GM10248 (cell line): ENCODE results near the gene CLIC4.
"Not testable (repeated sequence)": the region's sequence is repeated elsewhere in the genome, so short reads cannot be mapped to it uniquely, and the experiment has no call there.

Experiments
- CTCF ChIA-PET: fragments of 300-600 bp; sonication (Branson Sonifier 250); formaldehyde crosslinking; extraction: SDS; loops from one replicate; lab custom pipeline; 2021; ENCODE audit warnings: antibody characterized with exemption; lab: Yijun Ruan, JAX
- POLR2A ChIA-PET: fragments of 350-650 bp; sonication (Branson Sonifier 250); formaldehyde crosslinking; extraction: SDS; loops from one replicate; lab custom pipeline; 2020; ENCODE audit warnings: antibody characterized with exemption; lab: Yijun Ruan, JAX
- DNase-seq: peaks from one replicate; pipeline ENCODE4 v3.0.0; 2012; ENCODE audit errors: extremely low spot score
- TF ChIP-seq, protein P1 (sequence below): IDR thresholded peaks from 2 replicates; pipeline ENCODE4 v1.5.1; 2012; ENCODE audit warnings: mild to moderate bottlenecking, low read depth; ENCODE audit errors: extremely low read depth, missing control alignments, control extremely low read depth

Gene CLIC4

DNA sequence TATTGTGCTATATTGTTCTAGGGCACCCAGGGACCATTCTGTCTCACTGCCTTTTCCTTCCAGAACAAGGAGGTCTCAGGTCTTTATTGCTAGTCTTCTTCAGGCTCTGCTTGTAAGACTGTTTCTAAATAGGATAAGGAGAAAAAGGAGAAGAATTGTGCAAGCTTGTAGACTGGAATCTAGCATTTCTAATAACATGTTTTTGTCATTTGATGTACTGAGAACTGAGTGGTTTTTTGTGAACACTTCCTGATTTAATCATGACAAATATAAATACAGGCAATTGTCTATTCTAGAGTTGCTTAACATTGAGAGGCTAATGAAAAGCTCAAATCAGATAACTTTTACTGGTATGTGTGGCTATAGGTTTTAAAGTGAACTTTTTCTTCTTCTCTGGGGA lies 77.6 kb downstream of the CLIC4 start:
- ChIA-PET CTCF (interaction anchor here (0.8 to 9.8 kb wide), 7 partner anchors 8 to 622 kb away, joined by 3 to 250 read pairs (median 4); no protein-coding TSS in a partner anchor), POLR2A (no interaction called here)
- TF ChIP-seq, protein P1, sequence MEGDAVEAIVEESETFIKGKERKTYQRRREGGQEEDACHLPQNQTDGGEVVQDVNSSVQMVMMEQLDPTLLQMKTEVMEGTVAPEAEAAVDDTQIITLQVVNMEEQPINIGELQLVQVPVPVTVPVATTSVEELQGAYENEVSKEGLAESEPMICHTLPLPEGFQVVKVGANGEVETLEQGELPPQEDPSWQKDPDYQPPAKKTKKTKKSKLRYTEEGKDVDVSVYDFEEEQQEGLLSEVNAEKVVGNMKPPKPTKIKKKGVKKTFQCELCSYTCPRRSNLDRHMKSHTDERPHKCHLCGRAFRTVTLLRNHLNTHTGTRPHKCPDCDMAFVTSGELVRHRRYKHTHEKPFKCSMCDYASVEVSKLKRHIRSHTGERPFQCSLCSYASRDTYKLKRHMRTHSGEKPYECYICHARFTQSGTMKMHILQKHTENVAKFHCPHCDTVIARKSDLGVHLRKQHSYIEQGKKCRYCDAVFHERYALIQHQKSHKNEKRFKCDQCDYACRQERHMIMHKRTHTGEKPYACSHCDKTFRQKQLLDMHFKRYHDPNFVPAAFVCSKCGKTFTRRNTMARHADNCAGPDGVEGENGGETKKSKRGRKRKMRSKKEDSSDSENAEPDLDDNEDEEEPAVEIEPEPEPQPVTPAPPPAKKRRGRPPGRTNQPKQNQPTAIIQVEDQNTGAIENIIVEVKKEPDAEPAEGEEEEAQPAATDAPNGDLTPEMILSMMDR: no peak
- DNase-seq: no peak

DNA sequence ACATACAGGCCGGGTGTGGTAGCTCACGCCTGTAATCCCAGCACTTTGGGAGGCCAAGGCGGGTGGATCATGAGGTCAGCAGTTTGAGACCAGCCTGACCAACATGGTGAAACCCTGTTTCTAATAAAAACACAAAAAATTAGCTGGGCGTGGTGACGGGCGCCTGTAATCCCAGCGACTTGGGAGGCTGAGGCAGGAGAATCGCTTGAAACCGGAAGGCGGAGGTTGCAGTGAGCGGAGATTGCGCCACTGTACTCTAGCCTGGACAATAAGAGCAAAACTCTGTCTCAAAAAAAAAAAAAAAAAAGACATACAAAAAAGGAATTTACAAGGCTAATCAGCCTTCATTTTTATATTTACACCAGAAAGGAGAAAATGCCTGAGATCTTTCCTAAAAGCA lies 78.2 kb downstream of the CLIC4 start:
- not testable (repeated sequence) for DNase-seq
- ChIA-PET POLR2A (interaction anchor here (0.7 to 1.2 kb wide), 2 partner anchors 12 to 67 kb away, joined by 3 to 7 read pairs; no protein-coding TSS in a partner anchor), CTCF (interaction anchor here (0.9 to 9.8 kb wide), 8 partner anchors 9 to 622 kb away, joined by 3 to 250 read pairs (median 4); no protein-coding TSS in a partner anchor)

DNA sequence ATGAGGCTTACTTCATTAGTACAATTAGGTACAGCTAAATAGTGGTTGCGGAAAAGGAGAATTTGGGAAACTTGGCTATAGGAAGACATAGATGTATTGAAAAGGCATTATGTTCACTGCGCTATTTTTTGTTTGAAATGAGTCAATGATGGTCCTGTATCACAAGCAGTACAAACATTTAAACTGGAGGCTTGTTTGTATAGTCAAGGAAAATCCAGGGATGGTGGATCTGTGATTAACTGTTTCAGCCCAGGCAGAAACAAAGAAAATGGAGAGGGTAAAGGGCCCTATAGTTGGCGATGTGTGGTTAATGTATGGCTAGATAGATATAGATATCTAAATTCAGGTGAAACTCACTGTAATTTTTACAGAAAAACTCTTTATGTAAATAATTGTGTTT lies 79.9 kb downstream of the CLIC4 start:
- TF ChIP-seq, protein P1: no peak
- POLR2A ChIA-PET: interaction anchor here (0.6 kb wide), 1 partner anchor 156 kb away, joined by 6 read pairs; no protein-coding TSS in a partner anchor
- DNase-seq: no peak
- CTCF ChIA-PET: interaction anchor here (0.8 to 9.8 kb wide), 8 partner anchors 8 to 136 kb away, joined by 3 to 250 read pairs (median 6); partner anchors contain the start of gene CLIC4

DNA sequence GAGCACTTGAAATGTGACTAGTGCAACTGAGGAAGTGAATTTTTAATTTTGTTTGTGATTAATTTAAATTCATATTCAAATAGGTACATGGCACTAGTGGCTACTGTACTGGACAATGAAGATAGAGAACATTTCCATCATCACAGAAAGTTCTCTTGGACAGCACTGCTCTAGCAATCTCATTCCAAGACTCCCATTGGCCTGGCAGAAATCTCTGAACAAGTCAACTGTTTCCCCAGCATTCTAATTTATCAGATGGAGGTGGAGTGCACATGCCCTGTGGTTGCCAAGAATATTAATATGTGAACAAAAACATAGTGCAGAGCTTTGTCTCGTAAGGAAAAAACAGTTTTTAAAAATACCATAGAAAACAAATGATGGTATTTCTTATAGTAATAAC lies 81.3 kb downstream of the CLIC4 start:
- POLR2A ChIA-PET: no interaction called here
- no peak for DNase-seq
- TF ChIP-seq, protein P1: no peak
- CTCF ChIA-PET: interaction anchor here (1.1 to 9.8 kb wide), 8 partner anchors 8 to 378 kb away, joined by 3 to 250 read pairs (median 4); no protein-coding TSS in a partner anchor

DNA sequence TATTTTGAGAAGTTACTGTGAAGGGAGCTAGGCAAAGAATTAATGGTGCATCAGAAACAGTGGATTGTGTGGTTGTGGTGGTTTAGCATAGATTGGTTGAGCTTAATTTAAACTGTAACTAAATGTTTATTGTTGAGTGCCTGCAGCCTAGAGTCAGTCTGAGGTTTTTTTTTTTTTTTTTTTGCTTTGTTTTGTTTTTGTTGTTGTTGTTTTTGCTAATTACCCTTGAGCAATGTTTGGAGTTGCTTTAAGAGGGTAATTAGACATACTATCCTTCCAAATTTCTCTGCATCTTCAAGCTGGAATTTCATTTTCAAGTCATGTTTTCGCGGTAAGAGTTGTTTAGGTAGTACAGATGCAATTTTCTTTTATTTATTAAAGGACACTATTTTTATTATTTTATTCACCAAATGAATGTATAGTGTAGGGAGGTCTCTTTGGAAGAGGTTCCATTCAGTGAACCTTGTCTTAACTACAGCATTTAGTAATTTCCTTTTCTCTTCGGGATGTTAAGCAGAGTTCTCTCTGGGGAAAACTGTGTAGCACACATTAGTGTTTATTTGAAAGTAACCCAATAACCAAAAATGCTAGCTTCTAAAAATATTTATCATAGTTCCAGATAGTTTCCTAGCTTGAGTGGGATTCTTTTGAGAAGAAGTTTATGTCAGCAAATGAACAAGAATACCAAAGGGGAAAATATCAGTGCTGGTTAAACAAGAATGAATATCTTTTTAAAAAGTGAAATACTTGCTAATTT lies 82.3 kb downstream of the CLIC4 start:
- CTCF ChIA-PET: interaction anchor here (1.0 to 9.8 kb wide), 13 partner anchors 8 to 377 kb away, joined by 3 to 250 read pairs (median 4); no protein-coding TSS in a partner anchor
- TF ChIP-seq, protein P1: no peak
- POLR2A ChIA-PET: no interaction called here
- no peak for DNase-seq

DNA sequence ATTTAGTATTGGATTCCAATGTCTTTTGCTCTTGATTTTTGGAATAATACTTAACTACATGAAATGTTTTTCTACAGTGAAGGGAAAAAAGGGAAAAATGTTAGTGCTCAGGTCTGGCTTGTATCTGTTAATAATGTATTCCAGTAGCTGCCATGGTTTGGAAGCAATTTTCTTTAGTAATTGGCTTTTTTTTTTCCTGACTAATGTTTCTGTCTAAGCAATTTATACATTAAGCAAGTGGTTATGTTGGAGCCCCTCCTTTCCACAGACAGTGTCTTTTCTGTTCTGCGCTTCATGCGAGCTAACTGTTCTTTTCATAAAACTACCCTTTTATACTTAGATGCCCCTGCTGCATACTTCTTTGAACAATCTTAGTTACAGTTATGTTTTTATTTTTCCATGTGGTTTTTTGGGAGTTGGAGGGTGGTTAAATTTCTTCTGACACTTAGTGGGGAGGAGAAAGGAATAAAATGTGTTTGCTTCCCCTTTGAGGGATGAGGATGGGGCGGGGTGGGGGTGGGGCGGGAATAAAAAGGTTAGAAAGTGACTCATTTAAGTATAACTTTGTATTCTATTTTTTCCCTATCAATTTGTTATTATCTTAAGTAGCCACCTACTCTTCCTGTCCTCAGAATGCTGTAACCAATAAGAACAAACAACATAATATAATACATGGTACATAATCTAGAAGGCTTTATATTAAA lies 83.1 kb downstream of the CLIC4 start:
- CTCF ChIA-PET: interaction anchor here (1.2 to 9.8 kb wide), 7 partner anchors 10 to 153 kb away, joined by 3 to 250 read pairs (median 4); no protein-coding TSS in a partner anchor
- no peak for DNase-seq
- POLR2A ChIA-PET: no interaction called here
- TF ChIP-seq, protein P1: no peak

DNA sequence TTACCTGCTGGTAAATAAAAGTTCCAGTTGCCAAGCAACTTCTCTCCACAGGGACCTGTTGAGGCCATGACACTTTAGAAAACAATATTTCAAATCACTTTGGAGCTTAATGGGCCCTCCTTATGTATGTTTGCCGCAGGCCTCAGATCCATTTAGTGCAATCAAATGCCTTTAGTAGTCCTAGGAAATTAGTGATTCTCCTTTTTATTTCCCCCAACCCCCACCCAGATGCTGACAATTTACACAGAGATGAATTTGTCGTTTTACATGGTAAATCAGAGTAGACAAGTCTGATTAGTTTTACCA lies 83.6 kb downstream of the CLIC4 start:
- ChIA-PET POLR2A (no interaction called here), CTCF (interaction anchor here (1.2 to 9.8 kb wide), 5 partner anchors 13 to 153 kb away, joined by 3 to 250 read pairs (median 4); no protein-coding TSS in a partner anchor)
- no peak for DNase-seq
- TF ChIP-seq, protein P1: no peak
